Measurements from ENCODE around the gene PRKAG2.

Gene PRKAG2

GRCh38 chr7:151851782-151852181 lies 25.1 kb downstream of the PRKAG2 start:
- DNase-seq (ENCODE audit: low read depth in 2 of 2): no peak
- TF ChIP-seq CTCF (IDR thresholded peaks at IDR 0.05; ENCODE audit: low read depth, low read length): no peak
- H3K4me3 ChIP-seq (replicated peaks in 1 of 2; ENCODE audit: low read depth in 2 of 2, low read length in 2 of 2): no peak overlapping the region

- TF ChIP-seq CTCF (IDR thresholded peaks at IDR 0.05; ENCODE audit: low read depth, low read length): no peak
- no peak for DNase-seq (ENCODE audit: low read depth in 2 of 2)
- no peak overlapping the region for H3K4me3 ChIP-seq (replicated peaks in 1 of 2; ENCODE audit: low read depth in 2 of 2, low read length in 2 of 2)
Measured at GRCh38 chr7:151851145-151851751, 25.7 kb downstream of the PRKAG2 start.

GRCh38 chr7:151850491-151851124 lies 26.3 kb downstream of the PRKAG2 start:
- DNase-seq (ENCODE audit: low read depth in 2 of 2): no peak
- H3K4me3 ChIP-seq (replicated peaks in 1 of 2; ENCODE audit: low read depth in 2 of 2, low read length in 2 of 2): no peak overlapping the region
- no peak for TF ChIP-seq CTCF (IDR thresholded peaks at IDR 0.05; ENCODE audit: low read depth, low read length)

GRCh38 chr7:151849879-151850260 lies 27.0 kb downstream of the PRKAG2 start:
- TF ChIP-seq CTCF (IDR thresholded peaks at IDR 0.05; ENCODE audit: low read depth, low read length): no peak
- DNase-seq (ENCODE audit: low read depth in 2 of 2): no peak
- no peak overlapping the region for H3K4me3 ChIP-seq (replicated peaks in 1 of 2; ENCODE audit: low read depth in 2 of 2, low read length in 2 of 2)

GRCh38 chr7:151849008-151849878 lies 27.7 kb downstream of the PRKAG2 start:
- DNase-seq (ENCODE audit: low read depth in 2 of 2): no peak
- no peak for TF ChIP-seq CTCF (IDR thresholded peaks at IDR 0.05; ENCODE audit: low read depth, low read length)
- H3K4me3 ChIP-seq (replicated peaks in 1 of 2; ENCODE audit: low read depth in 2 of 2, low read length in 2 of 2): no peak overlapping the region

- H3K4me3 ChIP-seq (replicated peaks in 1 of 2; ENCODE audit: low read depth in 2 of 2, low read length in 2 of 2): no peak overlapping the region
- DNase-seq (ENCODE audit: low read depth in 2 of 2): peak in 1 of 2 donors; percentile 18
- TF ChIP-seq CTCF (IDR thresholded peaks at IDR 0.05; ENCODE audit: low read depth, low read length): no peak
Measured at GRCh38 chr7:151847681-151848081, 29.2 kb downstream of the PRKAG2 start.
